Measurements from ENCODE around the gene CALN1. TPM values are rescaled to one million over a fixed set of nuclear protein-coding genes. Genes with fewer than 3 reads are reported as not detected.

The CALN1 gene
- total RNA-seq, 1 experiment from 2014 or later: not detected

DNA sequence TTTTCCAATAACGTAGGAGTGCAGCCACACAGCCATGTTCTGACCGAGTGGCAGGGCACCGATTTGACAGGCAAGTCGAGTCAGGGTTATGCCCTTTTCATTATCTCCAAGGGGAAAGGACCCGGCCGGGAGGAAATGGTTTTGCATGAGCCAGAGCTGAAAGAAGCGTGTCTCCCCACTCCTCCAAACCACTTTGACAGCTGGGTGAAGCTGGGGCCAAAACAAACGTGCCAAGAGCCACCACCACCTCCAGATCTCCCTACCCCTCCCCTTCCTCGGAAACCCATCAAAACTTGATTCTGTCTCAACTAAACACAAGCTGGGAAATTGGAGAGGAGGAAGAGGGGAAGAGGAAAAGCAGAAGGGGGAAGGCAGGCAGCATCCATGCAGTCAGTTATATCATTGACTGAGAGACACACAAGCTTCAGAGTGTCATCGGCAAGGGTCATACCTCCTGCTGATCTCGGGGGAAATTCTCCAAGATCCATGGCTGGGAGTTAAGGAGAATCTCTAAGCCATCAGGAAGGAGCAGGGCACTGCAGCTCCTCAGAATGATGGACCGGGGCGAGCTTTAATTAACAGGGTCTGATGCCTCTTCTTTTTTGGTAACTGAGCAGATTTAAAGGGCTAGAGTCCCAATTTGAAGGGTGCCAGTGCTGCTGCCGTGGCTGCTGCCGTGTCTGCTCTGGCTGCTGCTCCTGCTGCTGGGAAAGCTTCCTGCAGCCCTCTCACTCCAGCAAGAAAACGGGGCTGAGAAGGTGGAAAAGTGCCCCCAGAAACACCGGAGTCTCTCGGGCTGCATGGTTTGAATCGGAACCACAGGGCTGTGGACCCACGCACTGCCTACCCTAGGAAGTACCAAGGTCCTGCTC lies 34.7 kb upstream of the CALN1 start:
- H3K4me3 Mint-ChIP-seq (ENCODE audit: unreplicated experiment): no peak overlapping the region
- Histone ChIP-seq H3K4me1 (no peaks in the 10 kb centered on the region; the same call in 1 of the 2 replicates), H3K4me3 (ENCODE audit: low read depth, low read length) (no peak overlapping the region), H3K36me3 (ENCODE audit: control insufficient read depth, insufficient read depth, low read length) (no peaks in the 10 kb centered on the region), H3K27me3 (replicated peaks; ENCODE audit: control insufficient read depth, insufficient read depth, low read length) (no peaks in the 10 kb centered on the region), H3K9me3 (no peaks in the 10 kb centered on the region)
- no peaks in the 10 kb centered on the region for H3K36me3 Mint-ChIP-seq (ENCODE audit: insufficient read depth, unreplicated experiment)
- BruUV-seq (replicated peaks): no TSS peak
- intact Hi-C loops (cut with micrococcal nuclease; ENCODE audit: unreplicated experiment): no loop called here
- H3K9me3 Mint-ChIP-seq (ENCODE audit: unreplicated experiment): peaks cover 12% of the 10 kb centered on the region
- ChIA-PET CTCF (no interaction called here), POLR2A (no interaction called here)
- H3K27me3 Mint-ChIP-seq (ENCODE audit: insufficient read depth, unreplicated experiment): peaks cover 2% of the 10 kb centered on the region
- no peaks in the 10 kb centered on the region for H3K4me1 Mint-ChIP-seq (ENCODE audit: low read depth, unreplicated experiment)
- DNase-seq: no peak
- no peak overlapping the region for H3K27ac Mint-ChIP-seq (ENCODE audit: unreplicated experiment)
- TF ChIP-seq, protein P1, sequence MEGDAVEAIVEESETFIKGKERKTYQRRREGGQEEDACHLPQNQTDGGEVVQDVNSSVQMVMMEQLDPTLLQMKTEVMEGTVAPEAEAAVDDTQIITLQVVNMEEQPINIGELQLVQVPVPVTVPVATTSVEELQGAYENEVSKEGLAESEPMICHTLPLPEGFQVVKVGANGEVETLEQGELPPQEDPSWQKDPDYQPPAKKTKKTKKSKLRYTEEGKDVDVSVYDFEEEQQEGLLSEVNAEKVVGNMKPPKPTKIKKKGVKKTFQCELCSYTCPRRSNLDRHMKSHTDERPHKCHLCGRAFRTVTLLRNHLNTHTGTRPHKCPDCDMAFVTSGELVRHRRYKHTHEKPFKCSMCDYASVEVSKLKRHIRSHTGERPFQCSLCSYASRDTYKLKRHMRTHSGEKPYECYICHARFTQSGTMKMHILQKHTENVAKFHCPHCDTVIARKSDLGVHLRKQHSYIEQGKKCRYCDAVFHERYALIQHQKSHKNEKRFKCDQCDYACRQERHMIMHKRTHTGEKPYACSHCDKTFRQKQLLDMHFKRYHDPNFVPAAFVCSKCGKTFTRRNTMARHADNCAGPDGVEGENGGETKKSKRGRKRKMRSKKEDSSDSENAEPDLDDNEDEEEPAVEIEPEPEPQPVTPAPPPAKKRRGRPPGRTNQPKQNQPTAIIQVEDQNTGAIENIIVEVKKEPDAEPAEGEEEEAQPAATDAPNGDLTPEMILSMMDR (IDR thresholded peaks at IDR 0.05; ENCODE audit: insufficient read depth in 1 of 2, low read depth in 1 of 2, low read length in 1 of 2, severe bottlenecking in 1 of 2, unreplicated experiment in 1 of 2): no peak

DNA sequence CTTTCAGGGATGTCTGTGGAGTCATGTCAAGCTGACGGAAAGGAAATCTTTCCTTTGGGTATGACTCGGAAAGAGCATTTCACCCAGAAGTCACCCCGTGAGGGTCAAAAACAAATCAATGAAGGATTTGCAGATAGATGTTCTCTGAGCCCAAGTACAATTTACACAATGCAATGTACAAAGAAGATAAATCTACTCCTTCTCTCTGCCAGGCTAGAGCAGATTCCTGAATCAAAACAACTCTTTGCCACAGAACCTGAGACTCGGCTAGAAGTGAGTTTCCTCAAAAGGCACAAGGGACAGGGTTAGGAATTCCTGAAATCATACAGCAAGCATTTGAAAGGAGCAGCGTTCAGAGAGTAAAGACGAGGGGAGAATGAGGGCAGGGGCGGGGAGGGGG lies 34.0 kb upstream of the CALN1 start:
- H3K9me3 Mint-ChIP-seq (ENCODE audit: unreplicated experiment): peaks cover 7% of the 10 kb centered on the region
- H3K4me1 Mint-ChIP-seq (ENCODE audit: low read depth, unreplicated experiment): no peaks in the 10 kb centered on the region
- no peaks in the 10 kb centered on the region for H3K27me3 ChIP-seq (replicated peaks; ENCODE audit: control insufficient read depth, insufficient read depth, low read length)
- H3K36me3 ChIP-seq (ENCODE audit: control insufficient read depth, insufficient read depth, low read length): no peaks in the 10 kb centered on the region
- no TSS peak for BruUV-seq (replicated peaks)
- no peak for DNase-seq
- no peak overlapping the region for H3K4me3 Mint-ChIP-seq (ENCODE audit: unreplicated experiment)
- H3K36me3 Mint-ChIP-seq (ENCODE audit: insufficient read depth, unreplicated experiment): no peaks in the 10 kb centered on the region
- POLR2A ChIA-PET: no interaction called here
- no peaks in the 10 kb centered on the region; the same call in 1 of the 2 replicates for H3K4me1 ChIP-seq
- no peak overlapping the region for H3K27ac Mint-ChIP-seq (ENCODE audit: unreplicated experiment)
- H3K27me3 Mint-ChIP-seq (ENCODE audit: insufficient read depth, unreplicated experiment): peaks cover 2% of the 10 kb centered on the region
- intact Hi-C loops (cut with micrococcal nuclease; ENCODE audit: unreplicated experiment): no loop called here
- no peaks in the 10 kb centered on the region for H3K9me3 ChIP-seq
- no peak overlapping the region for H3K4me3 ChIP-seq (ENCODE audit: low read depth, low read length)
- TF ChIP-seq, protein P1 (IDR thresholded peaks at IDR 0.05; ENCODE audit: insufficient read depth in 1 of 2, low read depth in 1 of 2, low read length in 1 of 2, severe bottlenecking in 1 of 2, unreplicated experiment in 1 of 2): no peak
- CTCF ChIA-PET: no interaction called here

DNA sequence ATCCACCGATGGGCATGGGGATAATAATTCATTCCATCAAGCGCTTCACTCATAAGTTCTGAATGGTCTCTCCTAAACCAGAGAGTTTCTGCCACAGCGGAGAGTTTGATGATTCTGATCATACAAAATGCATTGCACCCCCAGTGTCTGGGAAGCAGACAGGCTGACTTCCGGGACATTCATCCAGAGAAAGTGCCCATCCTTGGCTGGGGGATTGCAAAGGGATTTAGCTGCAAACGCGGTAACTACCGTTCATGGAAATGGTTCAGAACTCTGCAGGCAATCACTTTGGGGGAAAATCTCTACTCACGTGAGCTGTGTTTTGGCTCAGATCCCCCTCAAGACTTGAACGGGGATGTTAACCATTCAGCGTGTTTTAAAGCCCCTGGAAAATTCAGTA lies 33.4 kb upstream of the CALN1 start:
- TF ChIP-seq, protein P1 (IDR thresholded peaks at IDR 0.05; ENCODE audit: insufficient read depth in 1 of 2, low read depth in 1 of 2, low read length in 1 of 2, severe bottlenecking in 1 of 2, unreplicated experiment in 1 of 2): no peak
- ChIA-PET CTCF (no interaction called here), POLR2A (no interaction called here)
- no peaks in the 10 kb centered on the region for H3K4me1 Mint-ChIP-seq (ENCODE audit: low read depth, unreplicated experiment)
- H3K36me3 Mint-ChIP-seq (ENCODE audit: insufficient read depth, unreplicated experiment): no peaks in the 10 kb centered on the region
- H3K4me3 ChIP-seq (ENCODE audit: low read depth, low read length): no peak overlapping the region
- no peaks in the 10 kb centered on the region for H3K36me3 ChIP-seq (ENCODE audit: control insufficient read depth, insufficient read depth, low read length)
- H3K4me3 Mint-ChIP-seq (ENCODE audit: unreplicated experiment): no peak overlapping the region
- intact Hi-C loops (cut with micrococcal nuclease; ENCODE audit: unreplicated experiment): no loop called here
- peaks cover 2% of the 10 kb centered on the region for H3K9me3 Mint-ChIP-seq (ENCODE audit: unreplicated experiment)
- no peaks in the 10 kb centered on the region for H3K27me3 Mint-ChIP-seq (ENCODE audit: insufficient read depth, unreplicated experiment)
- no peak for DNase-seq
- no peaks in the 10 kb centered on the region; the same call in 1 of the 2 replicates for H3K4me1 ChIP-seq
- no peaks in the 10 kb centered on the region for H3K27me3 ChIP-seq (replicated peaks; ENCODE audit: control insufficient read depth, insufficient read depth, low read length)
- H3K27ac Mint-ChIP-seq (ENCODE audit: unreplicated experiment): peak overlapping the region; percentile 29
- no peaks in the 10 kb centered on the region for H3K9me3 ChIP-seq
- no TSS peak for BruUV-seq (replicated peaks)

All from Caco-2 (cell line).